Nephron progenitor cell (in vitro differentiated cells): Measurements from ENCODE around the gene UBR3.

Experiments
- DNase-seq: peaks from one replicate; pipeline ENCODE4 v3.0.0; 2021
- H3K27ac Mint-ChIP-seq: 2 replicates; pipeline ENCODE4 v1.8.0; 2021; ENCODE audit warnings: mild to moderate bottlenecking, moderate library complexity, mixed read lengths
- H3K27me3 Mint-ChIP-seq: 2 replicates; pipeline ENCODE4 v1.8.0; 2021; ENCODE audit warnings: mild to moderate bottlenecking, low read depth, mixed read lengths; ENCODE audit not compliant: poor library complexity
- H3K36me3 Mint-ChIP-seq: 2 replicates; pipeline ENCODE4 v1.8.0; 2021; ENCODE audit warnings: low read depth, mixed read lengths
- H3K4me1 Mint-ChIP-seq: 2 replicates; pipeline ENCODE4 v1.8.0; 2021; ENCODE audit warnings: mixed read lengths
- H3K4me3 Mint-ChIP-seq: 2 replicates; pipeline ENCODE4 v1.8.0; 2021; ENCODE audit warnings: mild to moderate bottlenecking, moderate library complexity, mixed read lengths
- H3K9me3 Mint-ChIP-seq: 2 replicates; pipeline ENCODE4 v1.8.0; 2021; ENCODE audit warnings: mild to moderate bottlenecking, moderate library complexity, mixed read lengths
- TF ChIP-seq, protein P1 (sequence below): fragments of 200-600 bp; sonication (generic); IDR thresholded peaks from 2 replicates; pipeline ENCODE4 v1.5.0; 2021; ENCODE audit warnings: antibody characterized with exemption

Gene UBR3

DNA sequence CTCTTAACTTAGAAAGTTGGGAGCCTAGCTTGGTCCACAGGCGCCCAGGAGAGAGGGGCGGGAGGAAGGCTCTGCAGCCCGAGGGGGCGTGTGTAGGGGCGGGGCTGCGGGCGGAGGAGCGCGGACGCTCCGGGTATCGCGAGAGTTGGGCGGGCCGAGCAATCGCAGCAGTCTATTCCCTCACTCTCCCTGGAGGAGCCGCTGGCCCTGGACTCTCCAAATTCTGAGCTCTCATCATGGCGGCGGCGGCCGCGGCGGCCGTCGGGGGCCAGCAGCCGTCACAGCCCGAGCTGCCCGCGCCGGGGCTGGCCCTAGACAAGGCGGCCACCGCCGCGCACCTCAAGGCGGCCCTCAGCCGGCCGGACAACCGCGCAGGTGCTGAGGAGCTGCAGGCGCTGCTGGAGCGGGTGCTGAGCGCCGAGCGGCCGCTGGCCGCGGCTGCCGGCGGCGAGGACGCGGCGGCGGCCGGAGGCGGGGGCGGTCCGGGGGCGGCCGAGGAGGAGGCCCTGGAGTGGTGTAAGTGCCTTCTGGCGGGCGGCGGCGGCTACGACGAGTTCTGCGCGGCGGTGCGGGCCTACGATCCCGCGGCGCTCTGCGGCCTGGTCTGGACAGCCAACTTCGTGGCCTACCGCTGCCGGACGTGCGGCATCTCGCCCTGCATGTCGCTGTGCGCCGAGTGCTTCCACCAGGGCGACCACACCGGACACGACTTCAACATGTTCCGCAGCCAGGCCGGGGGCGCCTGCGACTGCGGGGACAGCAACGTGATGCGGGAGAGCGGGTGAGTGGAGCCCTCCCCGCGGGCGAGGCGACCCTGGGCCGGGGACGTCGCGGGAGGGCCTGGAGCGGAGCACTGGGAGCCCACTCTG lies at the start of gene UBR3:
Gene UBR3, plus strand, starts transcription at position 183 of the 869 bp plus-strand sequence. Its CDS starts 54 bp downstream, at position 237.
- H3K36me3 Mint-ChIP-seq: peaks cover 27% of the 10 kb centered on the region
- DNase-seq: peak; percentile 95
- TF ChIP-seq, protein P1, sequence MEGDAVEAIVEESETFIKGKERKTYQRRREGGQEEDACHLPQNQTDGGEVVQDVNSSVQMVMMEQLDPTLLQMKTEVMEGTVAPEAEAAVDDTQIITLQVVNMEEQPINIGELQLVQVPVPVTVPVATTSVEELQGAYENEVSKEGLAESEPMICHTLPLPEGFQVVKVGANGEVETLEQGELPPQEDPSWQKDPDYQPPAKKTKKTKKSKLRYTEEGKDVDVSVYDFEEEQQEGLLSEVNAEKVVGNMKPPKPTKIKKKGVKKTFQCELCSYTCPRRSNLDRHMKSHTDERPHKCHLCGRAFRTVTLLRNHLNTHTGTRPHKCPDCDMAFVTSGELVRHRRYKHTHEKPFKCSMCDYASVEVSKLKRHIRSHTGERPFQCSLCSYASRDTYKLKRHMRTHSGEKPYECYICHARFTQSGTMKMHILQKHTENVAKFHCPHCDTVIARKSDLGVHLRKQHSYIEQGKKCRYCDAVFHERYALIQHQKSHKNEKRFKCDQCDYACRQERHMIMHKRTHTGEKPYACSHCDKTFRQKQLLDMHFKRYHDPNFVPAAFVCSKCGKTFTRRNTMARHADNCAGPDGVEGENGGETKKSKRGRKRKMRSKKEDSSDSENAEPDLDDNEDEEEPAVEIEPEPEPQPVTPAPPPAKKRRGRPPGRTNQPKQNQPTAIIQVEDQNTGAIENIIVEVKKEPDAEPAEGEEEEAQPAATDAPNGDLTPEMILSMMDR: no peak
- peak within 1 kb of the TSS; percentile 94 for H3K27ac Mint-ChIP-seq
- H3K9me3 Mint-ChIP-seq: peaks cover 7% of the 10 kb centered on the region
- peak within 1 kb of the TSS; percentile 97 for H3K4me3 Mint-ChIP-seq
- peaks cover 2% of the 10 kb centered on the region for H3K27me3 Mint-ChIP-seq
- H3K4me1 Mint-ChIP-seq: peaks cover 48% of the 10 kb centered on the region

- TF ChIP-seq, protein P1: no peak
- Mint-ChIP-seq H3K4me3 (no peak overlapping the region), H3K4me1 (peaks cover 25% of the 10 kb centered on the region), H3K9me3 (peaks cover 4% of the 10 kb centered on the region), H3K27me3 (no peaks in the 10 kb centered on the region), H3K36me3 (peaks cover 15% of the 10 kb centered on the region), H3K27ac (peak overlapping the region; percentile 41)
- no peak for DNase-seq
These were observed 48.8 kb upstream of the UBR3 start for GRCh38 chr2:169778446-169778845.

- DNase-seq: no peak
- H3K27ac Mint-ChIP-seq: no peak overlapping the region
- TF ChIP-seq, protein P1: no peak
- H3K9me3 Mint-ChIP-seq: peaks cover 4% of the 10 kb centered on the region
- H3K4me3 Mint-ChIP-seq: no peak overlapping the region
- H3K36me3 Mint-ChIP-seq: peaks cover 15% of the 10 kb centered on the region
- H3K27me3 Mint-ChIP-seq: no peaks in the 10 kb centered on the region
- H3K4me1 Mint-ChIP-seq: peaks cover 17% of the 10 kb centered on the region
These were observed 45.8 kb upstream of the UBR3 start for GRCh38 chr2:169781249-169782013.

GRCh38 chr2:169782513-169782912 lies 44.7 kb upstream of the UBR3 start:
- Mint-ChIP-seq H3K4me3 (no peak overlapping the region), H3K27me3 (no peaks in the 10 kb centered on the region), H3K9me3 (peaks cover 4% of the 10 kb centered on the region), H3K27ac (no peak overlapping the region), H3K4me1 (peaks cover 11% of the 10 kb centered on the region), H3K36me3 (peaks cover 16% of the 10 kb centered on the region)
- no peak for DNase-seq
- TF ChIP-seq, protein P1: no peak

- H3K36me3 Mint-ChIP-seq: peaks cover 28% of the 10 kb centered on the region
- TF ChIP-seq, protein P1: no peak
- peaks cover 5% of the 10 kb centered on the region for H3K4me1 Mint-ChIP-seq
- no peaks in the 10 kb centered on the region for H3K9me3 Mint-ChIP-seq
- no peaks in the 10 kb centered on the region for H3K27me3 Mint-ChIP-seq
- no peak overlapping the region for H3K4me3 Mint-ChIP-seq
- no peak overlapping the region for H3K27ac Mint-ChIP-seq
- DNase-seq: no peak
These were observed 36.7 kb upstream of the UBR3 start for GRCh38 chr2:169790581-169790980.
